ENCODE measurements around the gene NEK10.
A peak's percentile ranks its signal among the peaks of the same experiment; 100 is the strongest.
"Not testable (repeated sequence)": the region's sequence is repeated elsewhere in the genome, so short reads cannot be mapped to it uniquely, and the experiment has no call there.

The NEK10 gene, protein sequence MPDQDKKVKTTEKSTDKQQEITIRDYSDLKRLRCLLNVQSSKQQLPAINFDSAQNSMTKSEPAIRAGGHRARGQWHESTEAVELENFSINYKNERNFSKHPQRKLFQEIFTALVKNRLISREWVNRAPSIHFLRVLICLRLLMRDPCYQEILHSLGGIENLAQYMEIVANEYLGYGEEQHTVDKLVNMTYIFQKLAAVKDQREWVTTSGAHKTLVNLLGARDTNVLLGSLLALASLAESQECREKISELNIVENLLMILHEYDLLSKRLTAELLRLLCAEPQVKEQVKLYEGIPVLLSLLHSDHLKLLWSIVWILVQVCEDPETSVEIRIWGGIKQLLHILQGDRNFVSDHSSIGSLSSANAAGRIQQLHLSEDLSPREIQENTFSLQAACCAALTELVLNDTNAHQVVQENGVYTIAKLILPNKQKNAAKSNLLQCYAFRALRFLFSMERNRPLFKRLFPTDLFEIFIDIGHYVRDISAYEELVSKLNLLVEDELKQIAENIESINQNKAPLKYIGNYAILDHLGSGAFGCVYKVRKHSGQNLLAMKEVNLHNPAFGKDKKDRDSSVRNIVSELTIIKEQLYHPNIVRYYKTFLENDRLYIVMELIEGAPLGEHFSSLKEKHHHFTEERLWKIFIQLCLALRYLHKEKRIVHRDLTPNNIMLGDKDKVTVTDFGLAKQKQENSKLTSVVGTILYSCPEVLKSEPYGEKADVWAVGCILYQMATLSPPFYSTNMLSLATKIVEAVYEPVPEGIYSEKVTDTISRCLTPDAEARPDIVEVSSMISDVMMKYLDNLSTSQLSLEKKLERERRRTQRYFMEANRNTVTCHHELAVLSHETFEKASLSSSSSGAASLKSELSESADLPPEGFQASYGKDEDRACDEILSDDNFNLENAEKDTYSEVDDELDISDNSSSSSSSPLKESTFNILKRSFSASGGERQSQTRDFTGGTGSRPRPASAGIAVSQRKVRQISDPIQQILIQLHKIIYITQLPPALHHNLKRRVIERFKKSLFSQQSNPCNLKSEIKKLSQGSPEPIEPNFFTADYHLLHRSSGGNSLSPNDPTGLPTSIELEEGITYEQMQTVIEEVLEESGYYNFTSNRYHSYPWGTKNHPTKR

DNA sequence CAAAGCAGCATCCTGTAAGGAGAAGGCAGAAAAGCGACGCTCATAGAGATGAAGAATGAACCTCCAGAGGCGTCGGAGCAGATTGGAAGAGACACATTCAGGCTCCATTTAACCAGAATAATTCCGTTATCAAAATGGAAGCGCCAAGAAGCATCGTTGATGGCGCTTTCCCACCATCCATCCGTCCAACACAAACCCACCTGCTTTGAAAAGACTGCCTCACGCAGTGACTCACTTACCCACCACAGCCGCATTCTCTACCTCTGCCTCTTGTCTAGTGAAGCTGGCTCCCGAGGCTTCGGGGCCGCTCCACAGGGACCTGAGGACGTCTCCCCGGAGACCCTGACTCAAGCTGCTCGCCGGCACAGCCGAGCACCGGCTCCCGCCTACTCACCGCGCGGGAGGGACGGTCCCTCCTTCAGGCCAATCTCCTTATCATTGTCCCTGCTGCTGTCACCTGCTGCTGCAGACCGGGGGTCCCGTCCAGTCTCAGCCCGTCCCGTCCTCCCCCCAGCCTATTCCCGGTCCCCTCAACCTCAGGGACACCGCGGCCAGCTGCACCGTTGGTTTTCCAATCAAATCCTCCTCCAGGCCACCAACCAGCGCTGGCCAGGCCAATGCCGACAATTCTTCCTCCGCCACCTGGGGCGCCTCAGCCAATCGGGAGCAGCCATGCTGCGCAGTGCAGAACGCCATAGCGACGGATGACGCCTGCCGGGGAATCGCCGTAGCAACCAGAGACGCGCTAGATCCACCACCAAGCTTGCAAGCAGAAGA, at the start of gene NEK10:
Gene NEK10 (minus strand): TSS at position 553 of the 777 bp plus-strand sequence. CDS start 16,501 bp downstream, outside the sequence.
- H3K4me1 Mint-ChIP-seq: peaks cover 16% of the 10 kb centered on the region
- ATAC-seq (peak; percentile 98), DNase-seq (peak; percentile 88)
- no peaks in the 10 kb centered on the region for H3K36me3 Mint-ChIP-seq (ENCODE audit: low read depth)
- no peaks in the 10 kb centered on the region for H3K9me3 Mint-ChIP-seq
- H3K27me3 Mint-ChIP-seq: peaks cover 3% of the 10 kb centered on the region
- H3K27ac Mint-ChIP-seq: peak within 1 kb of the TSS; percentile 79
- peak within 1 kb of the TSS; percentile 85 for H3K4me3 Mint-ChIP-seq

DNA sequence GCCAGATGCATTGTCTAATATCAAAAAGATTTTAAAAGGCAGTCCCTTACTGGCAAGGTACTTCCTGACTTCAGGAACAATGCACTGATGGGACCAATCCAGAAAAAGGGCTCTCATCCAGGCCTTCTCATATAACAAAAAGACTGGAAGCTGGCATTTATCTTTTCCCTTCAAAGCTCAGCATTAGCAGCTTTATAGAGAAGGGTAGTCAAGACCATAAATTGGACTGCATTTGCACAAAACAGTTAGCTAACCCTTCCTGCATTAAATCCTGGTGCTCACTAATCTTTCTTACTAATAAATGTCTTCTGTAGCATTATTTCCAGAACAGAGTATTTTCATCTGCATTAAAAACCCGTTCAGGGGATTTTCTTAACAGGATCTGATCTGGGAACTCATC, 46.0 kb upstream of the NEK10 start:
- ATAC-seq (no peak), DNase-seq (no peak)
- no peaks in the 10 kb centered on the region for H3K4me1 Mint-ChIP-seq
- H3K27ac Mint-ChIP-seq: no peak overlapping the region
- no peaks in the 10 kb centered on the region for H3K27me3 Mint-ChIP-seq
- no peaks in the 10 kb centered on the region for H3K9me3 Mint-ChIP-seq
- H3K36me3 Mint-ChIP-seq (ENCODE audit: low read depth): peaks cover 53% of the 10 kb centered on the region
- no peak overlapping the region for H3K4me3 Mint-ChIP-seq

DNA sequence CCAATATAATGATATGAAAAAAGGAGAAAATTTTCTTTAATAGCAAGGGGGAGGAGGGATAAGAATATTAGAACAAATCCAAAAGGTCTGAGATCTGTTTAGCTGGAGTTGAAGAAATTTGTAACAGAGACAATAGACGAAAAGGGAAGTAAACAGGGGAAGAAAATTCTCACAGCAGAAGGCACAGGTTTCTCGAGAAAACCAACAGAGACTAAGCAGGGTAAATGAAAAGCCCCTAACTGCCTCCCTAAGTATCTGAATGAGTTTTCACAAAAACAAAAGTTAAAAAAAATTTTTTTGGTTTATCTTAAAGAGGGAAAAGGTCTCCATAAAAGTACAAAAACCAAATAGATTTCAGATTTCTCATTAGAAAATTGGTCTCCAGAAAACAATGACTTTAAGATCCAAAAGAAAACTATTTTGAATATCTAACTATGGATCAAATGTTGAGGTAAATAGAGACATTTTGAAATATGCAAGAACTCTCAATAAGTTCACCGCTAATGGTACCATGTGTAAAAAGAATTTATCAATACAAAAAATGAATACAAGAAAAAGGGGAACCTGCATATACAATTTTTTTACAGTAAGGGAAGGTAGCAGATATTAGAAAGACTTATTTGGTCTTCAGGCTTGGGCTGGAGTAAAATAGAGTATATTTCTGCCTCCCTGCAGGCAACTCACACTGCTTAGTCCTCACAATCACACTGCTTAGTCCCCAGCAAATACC, 23.9 kb upstream of the NEK10 start:
- DNase-seq: no peak
- H3K27me3 Mint-ChIP-seq: no peaks in the 10 kb centered on the region
- no peak for ATAC-seq
- peaks cover 9% of the 10 kb centered on the region for H3K4me1 Mint-ChIP-seq
- H3K36me3 Mint-ChIP-seq (ENCODE audit: low read depth): peaks cover 41% of the 10 kb centered on the region
- no peak overlapping the region for H3K4me3 Mint-ChIP-seq
- no peaks in the 10 kb centered on the region for H3K9me3 Mint-ChIP-seq
- no peak overlapping the region for H3K27ac Mint-ChIP-seq

DNA sequence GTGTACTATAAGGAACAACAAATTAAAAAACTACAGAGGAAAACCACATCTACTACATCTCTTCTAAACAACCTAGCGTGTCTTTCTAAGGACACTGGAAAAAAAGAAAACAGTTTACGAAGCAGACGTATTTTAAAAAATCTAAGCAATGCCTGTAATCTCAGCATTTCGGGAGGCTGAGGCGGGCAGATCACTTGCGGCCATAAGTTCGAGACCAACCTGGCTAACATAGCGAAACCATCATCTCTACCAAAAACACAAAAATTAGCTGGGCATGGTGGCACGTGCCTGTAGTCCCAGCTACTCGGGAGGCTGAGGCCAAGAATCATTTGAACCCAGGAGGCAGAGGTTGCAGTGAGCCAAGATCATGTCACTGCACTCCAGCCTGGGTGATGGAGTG, 23.2 kb upstream of the NEK10 start:
- Mint-ChIP-seq H3K36me3 (ENCODE audit: low read depth) (peaks cover 41% of the 10 kb centered on the region), H3K27ac (peak overlapping the region; percentile 36)
- ATAC-seq, H3K4me3 Mint-ChIP-seq, DNase-seq, H3K4me1 Mint-ChIP-seq, H3K27me3 Mint-ChIP-seq, H3K9me3 Mint-ChIP-seq: not testable (repeated sequence)

DNA sequence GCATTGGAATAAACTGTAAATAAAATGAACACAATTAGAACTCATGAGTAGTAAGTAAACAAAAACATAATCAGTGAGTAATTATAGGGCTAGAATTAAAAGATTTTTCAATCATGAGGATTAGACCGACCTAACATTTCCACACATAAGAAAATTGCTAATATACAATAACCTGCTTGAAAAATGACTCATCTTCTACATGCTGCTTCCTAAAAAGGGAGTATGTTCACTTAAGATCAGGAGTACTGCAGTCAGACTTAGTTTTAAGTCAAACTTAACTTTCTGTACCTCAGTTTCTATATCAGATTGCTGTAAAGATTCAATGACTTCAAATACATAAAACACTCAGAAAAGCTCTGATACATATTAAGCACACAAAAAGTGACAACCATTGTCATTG, 22.6 kb upstream of the NEK10 start:
- Mint-ChIP-seq H3K9me3 (no peaks in the 10 kb centered on the region), H3K4me1 (peaks cover 9% of the 10 kb centered on the region), H3K4me3 (no peak overlapping the region), H3K27ac (no peak overlapping the region), H3K36me3 (ENCODE audit: low read depth) (peaks cover 37% of the 10 kb centered on the region), H3K27me3 (no peaks in the 10 kb centered on the region)
- DNase-seq (no peak), ATAC-seq (no peak)

DNA sequence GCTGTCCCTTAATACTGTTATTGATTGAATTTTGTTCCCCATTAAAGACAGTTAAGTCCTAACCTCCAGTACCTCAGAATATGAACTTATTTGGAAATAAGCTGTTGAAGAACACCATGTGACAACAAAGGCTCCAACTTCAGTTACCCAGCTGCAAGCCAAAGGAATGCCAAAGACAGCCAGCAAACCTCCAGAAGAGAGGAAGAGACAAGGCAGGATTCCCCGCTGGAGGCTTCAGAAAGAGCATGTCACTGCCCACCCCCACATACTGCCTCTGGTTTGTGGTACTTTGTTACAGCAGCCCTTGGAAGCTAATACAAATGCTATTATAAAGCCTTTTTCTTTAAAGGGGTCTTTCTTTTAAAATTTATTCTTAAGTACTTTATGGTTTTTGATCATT, 18.4 kb upstream of the NEK10 start:
- Mint-ChIP-seq H3K27ac (no peak overlapping the region), H3K36me3 (ENCODE audit: low read depth) (peaks cover 43% of the 10 kb centered on the region), H3K4me1 (peaks cover 3% of the 10 kb centered on the region), H3K27me3 (no peaks in the 10 kb centered on the region), H3K4me3 (no peak overlapping the region), H3K9me3 (no peaks in the 10 kb centered on the region)
- DNase-seq (no peak), ATAC-seq (no peak)

DNA sequence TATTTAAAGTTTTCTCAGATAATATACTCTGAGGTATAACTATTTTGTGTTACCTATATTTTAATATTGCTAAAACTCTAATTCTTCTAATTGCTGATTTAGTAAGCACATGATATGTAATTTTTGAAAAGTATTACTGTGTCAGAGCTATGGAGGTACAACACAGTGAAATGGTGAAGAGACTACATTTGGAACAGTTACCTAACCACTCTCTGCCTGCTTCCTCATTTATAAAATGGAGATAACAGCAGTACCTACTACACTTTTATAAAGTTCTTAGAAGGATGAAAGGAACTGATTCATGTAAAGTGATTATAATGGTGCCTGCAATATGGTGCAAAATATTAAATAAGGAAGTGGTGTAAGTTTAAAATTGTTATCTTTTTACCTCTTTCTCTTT, 16.3 kb upstream of the NEK10 start:
- H3K4me3 Mint-ChIP-seq: no peak overlapping the region
- DNase-seq (no peak), ATAC-seq (no peak)
- no peaks in the 10 kb centered on the region for H3K9me3 Mint-ChIP-seq
- no peak overlapping the region for H3K27ac Mint-ChIP-seq
- H3K4me1 Mint-ChIP-seq: no peaks in the 10 kb centered on the region
- peaks cover 34% of the 10 kb centered on the region for H3K36me3 Mint-ChIP-seq (ENCODE audit: low read depth)
- no peaks in the 10 kb centered on the region for H3K27me3 Mint-ChIP-seq

DNA sequence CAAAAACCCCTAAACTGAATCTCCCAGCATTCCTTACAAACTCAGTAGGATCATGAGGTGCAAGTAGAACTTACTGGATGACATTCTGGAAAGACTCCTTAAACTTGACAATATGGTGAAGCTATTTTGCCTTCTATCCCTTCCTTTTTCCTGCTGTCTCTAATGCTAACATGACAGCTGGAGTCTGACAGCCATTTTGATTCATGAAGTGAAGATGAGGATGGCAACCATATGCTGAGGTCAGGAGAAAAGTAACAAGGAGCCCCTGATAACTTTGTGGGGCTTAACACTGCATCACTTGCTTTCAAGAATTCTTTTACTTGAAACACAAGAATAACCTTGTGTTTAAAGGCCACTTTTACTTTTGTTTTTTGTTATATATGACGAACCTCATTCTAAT, 15.0 kb upstream of the NEK10 start:
- H3K4me3 Mint-ChIP-seq: no peak overlapping the region
- no peaks in the 10 kb centered on the region for H3K9me3 Mint-ChIP-seq
- H3K27ac Mint-ChIP-seq: no peak overlapping the region
- DNase-seq (no peak), ATAC-seq (no peak)
- H3K27me3 Mint-ChIP-seq: no peaks in the 10 kb centered on the region
- H3K36me3 Mint-ChIP-seq (ENCODE audit: low read depth): peaks cover 32% of the 10 kb centered on the region
- H3K4me1 Mint-ChIP-seq: no peaks in the 10 kb centered on the region

DNA sequence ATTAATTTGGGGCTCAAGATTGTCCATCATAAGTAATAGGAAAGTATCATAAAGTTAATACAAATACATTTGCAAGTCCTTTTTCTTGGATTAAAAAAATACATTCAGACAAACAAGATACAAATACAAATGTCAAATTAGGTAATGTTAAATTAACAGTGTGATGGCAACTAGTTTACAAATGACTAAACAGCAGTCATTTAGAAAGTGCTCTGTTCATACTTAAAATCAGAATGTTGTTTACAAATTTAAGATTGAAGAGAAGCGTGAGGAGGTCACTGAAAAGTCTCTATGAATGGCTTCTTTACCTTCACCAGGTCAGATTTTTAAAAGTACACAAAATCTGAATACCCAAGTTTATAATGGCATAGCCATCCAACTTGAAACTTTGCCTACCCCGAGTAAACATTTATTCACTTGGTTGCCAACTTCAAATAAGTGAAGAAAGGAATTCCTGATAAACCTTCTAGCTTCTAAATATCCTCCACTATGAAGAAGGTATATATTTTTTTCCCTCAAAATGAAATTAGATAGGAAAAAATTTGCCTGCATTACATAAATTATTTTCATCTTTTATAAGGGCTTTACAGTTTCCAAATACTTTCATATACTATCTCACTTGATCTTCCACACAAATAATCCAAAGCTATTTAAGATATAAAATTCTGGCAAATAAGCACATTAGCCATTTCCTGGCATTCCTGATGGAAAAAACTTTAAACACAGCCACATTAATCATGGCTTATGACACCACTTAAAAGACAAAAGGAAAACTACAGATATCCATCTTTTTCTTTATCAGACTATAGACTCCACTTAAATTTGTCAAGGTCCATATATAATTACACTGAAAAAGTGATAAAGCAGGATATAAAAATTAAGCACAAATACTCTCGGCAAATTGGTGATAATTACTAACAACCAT, 11.5 kb upstream of the NEK10 start:
- Mint-ChIP-seq H3K27ac (no peak overlapping the region), H3K4me3 (no peak overlapping the region), H3K9me3 (no peaks in the 10 kb centered on the region), H3K36me3 (ENCODE audit: low read depth) (peaks cover 26% of the 10 kb centered on the region), H3K4me1 (no peaks in the 10 kb centered on the region), H3K27me3 (no peaks in the 10 kb centered on the region)
- no peak for DNase-seq
- no peak for ATAC-seq

DNA sequence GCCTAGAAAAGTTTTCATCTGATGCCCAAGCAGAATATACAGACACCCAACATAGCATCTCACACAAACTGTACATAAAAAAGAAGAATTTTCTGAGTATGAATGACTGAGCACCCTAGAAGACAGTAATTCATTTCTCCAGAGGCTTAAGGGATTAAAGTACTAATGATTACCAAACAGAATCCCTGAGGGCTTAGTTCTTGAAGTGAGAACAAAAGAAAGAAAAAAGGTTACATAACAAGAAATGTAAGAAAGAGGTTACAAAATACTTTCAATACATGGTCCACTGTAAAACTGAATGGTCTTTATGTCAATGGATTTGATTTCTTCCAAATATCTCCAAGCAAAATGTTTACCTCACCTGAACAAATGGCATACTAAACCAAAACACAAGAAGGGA, 9.1 kb upstream of the NEK10 start:
- no peak overlapping the region for H3K4me3 Mint-ChIP-seq
- no peak for DNase-seq
- no peaks in the 10 kb centered on the region for H3K27me3 Mint-ChIP-seq
- no peak overlapping the region for H3K27ac Mint-ChIP-seq
- ATAC-seq: no peak
- peaks cover 18% of the 10 kb centered on the region for H3K36me3 Mint-ChIP-seq (ENCODE audit: low read depth)
- no peaks in the 10 kb centered on the region for H3K9me3 Mint-ChIP-seq
- H3K4me1 Mint-ChIP-seq: no peaks in the 10 kb centered on the region

DNA sequence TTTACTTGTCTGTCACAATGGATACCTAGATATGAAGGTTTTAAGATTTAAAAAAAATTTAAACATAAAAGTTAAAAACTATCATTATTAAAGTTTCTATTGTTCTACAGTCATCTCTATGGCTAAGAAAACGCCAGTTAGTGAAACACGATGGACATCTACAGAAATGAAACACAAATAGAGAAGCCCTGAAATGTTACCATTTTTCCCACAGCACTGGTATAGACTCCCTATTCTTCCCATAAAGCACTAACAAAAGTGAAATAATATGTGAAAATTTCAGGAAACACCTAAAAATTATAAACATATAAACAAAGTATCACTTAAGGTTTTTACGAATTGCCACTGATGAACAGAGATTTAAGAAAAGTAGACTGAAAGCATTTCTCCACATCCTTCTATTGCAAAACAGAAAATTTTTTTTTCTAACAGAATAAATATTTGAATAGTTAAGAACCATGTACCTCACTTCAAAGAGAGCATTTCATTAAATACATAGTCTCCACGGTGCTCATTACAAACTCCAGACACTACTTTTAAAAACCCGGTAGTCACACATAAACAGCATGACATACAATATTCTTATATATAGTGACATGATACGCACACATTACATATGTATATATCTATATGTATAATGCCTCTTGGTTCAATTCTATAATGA, 7.1 kb upstream of the NEK10 start:
- Mint-ChIP-seq H3K27ac (no peak overlapping the region), H3K27me3 (no peaks in the 10 kb centered on the region), H3K4me3 (no peak overlapping the region), H3K36me3 (ENCODE audit: low read depth) (peaks cover 8% of the 10 kb centered on the region), H3K4me1 (no peaks in the 10 kb centered on the region), H3K9me3 (no peaks in the 10 kb centered on the region)
- ATAC-seq (no peak), DNase-seq (no peak)

DNA sequence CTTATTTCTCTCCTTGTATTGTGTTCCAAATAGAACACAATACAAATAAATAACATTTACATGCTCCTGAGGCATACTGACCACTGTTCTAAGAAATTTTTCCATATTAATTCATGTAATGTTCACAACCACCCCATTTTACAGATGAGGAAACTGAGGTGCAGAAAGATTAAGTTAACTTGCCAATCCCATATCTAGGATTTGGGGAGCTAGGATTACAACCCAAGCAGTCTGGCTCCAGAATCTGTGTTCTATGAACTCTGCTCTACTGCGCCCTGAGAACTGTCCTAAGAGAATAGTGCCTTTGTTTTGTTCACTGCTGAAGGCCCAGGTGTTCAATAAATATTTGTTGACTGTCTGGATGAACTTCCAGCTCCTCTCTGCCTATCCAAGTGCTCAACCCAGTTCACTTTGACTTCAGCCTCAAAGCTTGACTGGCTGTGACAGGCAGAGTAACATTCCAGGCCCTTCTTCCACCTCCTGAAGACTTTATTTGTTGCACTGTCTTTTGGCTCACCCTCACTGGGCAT, 3.1 kb downstream of the NEK10 start:
- Mint-ChIP-seq H3K9me3 (no peaks in the 10 kb centered on the region), H3K4me3 (no peak overlapping the region), H3K27ac (no peak overlapping the region), H3K36me3 (ENCODE audit: low read depth) (no peaks in the 10 kb centered on the region), H3K4me1 (peaks cover 16% of the 10 kb centered on the region), H3K27me3 (peaks cover 3% of the 10 kb centered on the region)
- no peak for DNase-seq
- no peak for ATAC-seq
